Measurements from ENCODE around the gene NECTIN4. TPM values are rescaled to one million over a fixed set of nuclear protein-coding genes. Genes with fewer than 3 reads are reported as not detected.
A peak's percentile ranks its signal among the peaks of the same experiment; 100 is the strongest.

NECTIN4 gene
- total and polyA plus RNA-seq, 9 donors, result 0.07 to 4.4 (median 0.21) TPM; not detected in 3

DNA sequence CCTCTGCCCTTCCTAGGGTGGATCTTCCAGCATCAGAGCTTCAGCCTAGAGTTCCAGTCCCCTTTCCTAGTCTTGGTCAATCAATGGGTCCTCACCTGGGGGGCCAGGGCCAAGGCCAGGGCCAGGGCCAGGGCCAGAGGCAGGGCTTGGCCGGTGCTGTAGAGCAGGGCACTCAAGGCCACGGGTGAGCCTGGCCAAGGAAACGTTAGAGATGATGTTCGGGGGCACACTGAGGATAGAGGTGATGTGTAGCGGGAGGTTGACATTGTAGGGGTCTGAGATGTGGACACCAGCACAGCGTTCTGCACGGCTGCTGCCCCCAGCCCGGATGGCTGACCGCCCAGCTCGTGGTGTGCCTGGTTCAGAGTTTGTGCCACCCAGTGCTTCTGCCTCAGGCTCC lies 38.1 kb downstream of the NECTIN4 start:
- no peaks in the 10 kb centered on the region for H3K27me3 ChIP-seq
- intact Hi-C loops (cut with DNase I), result no loop called here

DNA sequence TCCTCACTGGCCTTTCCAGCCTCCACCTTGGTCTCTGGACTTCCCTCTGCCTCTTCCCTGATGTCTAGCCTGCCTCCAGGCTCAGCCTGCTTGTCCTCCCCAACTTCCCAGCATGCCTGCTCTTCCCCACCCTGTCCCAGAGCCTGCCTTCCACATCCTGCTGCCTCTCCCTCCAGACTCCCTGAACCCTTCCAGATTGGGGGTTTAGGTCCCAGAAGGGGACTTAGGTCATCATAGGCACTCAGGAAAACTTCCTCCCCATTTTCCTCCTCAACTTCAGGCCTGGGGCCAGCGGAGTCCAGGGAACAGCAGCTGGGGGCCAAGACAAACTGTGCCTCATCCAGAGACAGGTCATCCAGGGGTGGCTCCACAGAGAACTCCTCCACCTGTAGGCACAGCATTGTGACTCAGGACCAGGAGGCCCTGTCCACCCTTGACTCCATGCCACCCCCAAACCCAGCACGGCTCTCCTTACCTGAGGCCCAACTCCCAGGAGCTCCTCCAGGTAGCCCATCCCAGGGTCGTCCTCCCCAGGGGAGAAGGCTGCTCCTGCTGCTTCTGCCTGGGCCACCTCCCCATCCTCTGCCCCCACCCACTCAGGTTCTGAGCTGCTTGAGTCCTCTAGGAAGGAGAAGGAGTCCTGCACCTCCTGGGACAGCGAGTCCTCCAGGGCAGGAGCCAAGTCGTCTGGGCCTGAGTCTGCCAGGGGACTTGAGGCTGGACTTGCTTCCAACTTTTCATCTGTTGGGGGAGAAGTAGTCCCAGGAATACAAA lies 40.2 kb downstream of the NECTIN4 start:
- H3K4me1 ChIP-seq (ENCODE audit: insufficient read depth), result peaks cover under 1% of the 10 kb centered on the region
- TF ChIP-seq POLR2A (IDR thresholded peaks at IDR 0.05) (no peak), EP300 (IDR thresholded peaks at IDR 0.05) (no peak)
- TF ChIP-seq, protein P1, sequence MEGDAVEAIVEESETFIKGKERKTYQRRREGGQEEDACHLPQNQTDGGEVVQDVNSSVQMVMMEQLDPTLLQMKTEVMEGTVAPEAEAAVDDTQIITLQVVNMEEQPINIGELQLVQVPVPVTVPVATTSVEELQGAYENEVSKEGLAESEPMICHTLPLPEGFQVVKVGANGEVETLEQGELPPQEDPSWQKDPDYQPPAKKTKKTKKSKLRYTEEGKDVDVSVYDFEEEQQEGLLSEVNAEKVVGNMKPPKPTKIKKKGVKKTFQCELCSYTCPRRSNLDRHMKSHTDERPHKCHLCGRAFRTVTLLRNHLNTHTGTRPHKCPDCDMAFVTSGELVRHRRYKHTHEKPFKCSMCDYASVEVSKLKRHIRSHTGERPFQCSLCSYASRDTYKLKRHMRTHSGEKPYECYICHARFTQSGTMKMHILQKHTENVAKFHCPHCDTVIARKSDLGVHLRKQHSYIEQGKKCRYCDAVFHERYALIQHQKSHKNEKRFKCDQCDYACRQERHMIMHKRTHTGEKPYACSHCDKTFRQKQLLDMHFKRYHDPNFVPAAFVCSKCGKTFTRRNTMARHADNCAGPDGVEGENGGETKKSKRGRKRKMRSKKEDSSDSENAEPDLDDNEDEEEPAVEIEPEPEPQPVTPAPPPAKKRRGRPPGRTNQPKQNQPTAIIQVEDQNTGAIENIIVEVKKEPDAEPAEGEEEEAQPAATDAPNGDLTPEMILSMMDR (IDR thresholded peaks at IDR 0.05), result no peak
- no peak overlapping the region for H3K27ac ChIP-seq
- WGBS, 3 donors, result 88 to 93% (median 91%) methylated on average over 5 of the region's 5 CpGs
- no peaks in the 10 kb centered on the region for H3K27me3 ChIP-seq
- intact Hi-C loops (cut with DNase I), result loop anchor here in 2 of 4 donors (10.0 kb wide), 1 partner anchor 46 kb away; the partner anchor contains the start of gene KLHDC9 (in 2 of the 2)
- peaks cover 0 to 9% of the 10 kb centered on the region in 2 donors for H3K9me3 ChIP-seq
- no peak for DNase-seq
- no peak overlapping the region for H3K4me3 ChIP-seq
- H3K36me3 ChIP-seq, result no peaks in the 10 kb centered on the region

More for the DNA sequence above, 38.1 kb downstream of the NECTIN4 start:
- no peak for DNase-seq
- TF ChIP-seq POLR2A (IDR thresholded peaks at IDR 0.05) (no peak), EP300 (IDR thresholded peaks at IDR 0.05) (no peak)
- TF ChIP-seq, protein P1 (IDR thresholded peaks at IDR 0.05), result no peak
- H3K4me3 ChIP-seq, result no peak overlapping the region
- no peaks in the 10 kb centered on the region for H3K4me1 ChIP-seq (ENCODE audit: insufficient read depth)
- H3K36me3 ChIP-seq, result no peaks in the 10 kb centered on the region
- no peak overlapping the region for H3K27ac ChIP-seq
- peaks cover 0 to 9% of the 10 kb centered on the region in 2 donors for H3K9me3 ChIP-seq
- 84 to 87% (median 85%) methylated on average over 10 of the region's 10 CpGs for WGBS, 3 donors

DNA sequence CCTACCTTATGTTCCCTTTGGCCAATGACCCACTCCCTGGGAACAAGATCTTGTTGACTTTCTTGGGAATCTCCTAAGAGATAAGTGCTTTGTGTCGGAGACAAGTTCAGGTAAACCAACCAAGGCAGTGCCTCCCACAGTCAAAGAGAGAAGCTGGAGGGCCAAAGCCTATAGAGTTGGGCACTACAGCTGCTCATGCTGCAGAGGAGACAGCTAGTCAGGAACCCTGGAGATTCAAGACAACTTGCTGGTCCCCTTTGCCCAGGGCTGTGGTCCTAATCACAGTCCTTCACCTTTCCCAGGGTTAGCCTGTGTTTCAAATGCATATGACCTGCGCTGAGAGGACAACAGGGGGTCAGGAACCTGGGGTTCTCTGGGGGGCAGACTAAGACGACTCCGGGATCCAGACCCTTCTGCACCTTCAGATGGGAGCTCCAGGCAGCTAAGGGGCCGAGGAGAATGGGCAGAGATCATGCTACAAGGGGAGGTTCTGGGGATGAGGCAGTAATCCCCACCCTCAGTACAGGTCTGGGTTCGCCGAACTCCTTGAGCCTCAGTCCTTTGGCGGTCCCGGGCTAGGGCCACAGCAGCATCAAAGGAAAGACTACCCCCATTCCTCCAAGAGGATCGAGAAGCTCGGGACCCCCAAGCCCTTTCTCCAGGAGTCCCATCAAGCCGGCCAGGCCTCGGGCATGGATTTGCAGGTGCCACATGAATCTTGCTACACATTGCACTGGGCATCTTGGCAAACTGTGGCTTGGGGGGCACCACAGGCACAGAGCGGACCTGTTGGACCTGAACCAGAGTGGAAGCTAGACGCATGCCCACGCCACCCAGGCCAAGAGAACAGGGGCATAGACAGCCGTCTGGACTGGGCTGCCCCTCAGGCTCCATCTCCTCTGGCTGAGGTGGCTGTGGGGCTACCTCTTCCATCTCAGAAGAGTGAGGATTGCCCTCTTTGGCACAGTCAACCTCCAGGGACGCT lies 41.6 kb downstream of the NECTIN4 start:
- 95 to 97% (median 95%) methylated on average over 18 of the region's 18 CpGs for WGBS, 3 donors
- no peak for TF ChIP-seq EP300 (IDR thresholded peaks at IDR 0.05)
- no peak overlapping the region for H3K4me3 ChIP-seq
- DNase-seq, result no peak
- no peak overlapping the region for H3K27ac ChIP-seq
- H3K27me3 ChIP-seq, result no peaks in the 10 kb centered on the region
- peaks cover 0 to 9% of the 10 kb centered on the region in 2 donors for H3K9me3 ChIP-seq
- H3K4me1 ChIP-seq (ENCODE audit: insufficient read depth), result peaks cover 2% of the 10 kb centered on the region
- intact Hi-C loops (cut with DNase I), result loop anchor here in 2 of 4 donors (10.0 kb wide), 1 partner anchor 47 kb away; the partner anchor contains the start of gene KLHDC9 (in 2 of the 2)
- H3K36me3 ChIP-seq, result no peaks in the 10 kb centered on the region

DNA sequence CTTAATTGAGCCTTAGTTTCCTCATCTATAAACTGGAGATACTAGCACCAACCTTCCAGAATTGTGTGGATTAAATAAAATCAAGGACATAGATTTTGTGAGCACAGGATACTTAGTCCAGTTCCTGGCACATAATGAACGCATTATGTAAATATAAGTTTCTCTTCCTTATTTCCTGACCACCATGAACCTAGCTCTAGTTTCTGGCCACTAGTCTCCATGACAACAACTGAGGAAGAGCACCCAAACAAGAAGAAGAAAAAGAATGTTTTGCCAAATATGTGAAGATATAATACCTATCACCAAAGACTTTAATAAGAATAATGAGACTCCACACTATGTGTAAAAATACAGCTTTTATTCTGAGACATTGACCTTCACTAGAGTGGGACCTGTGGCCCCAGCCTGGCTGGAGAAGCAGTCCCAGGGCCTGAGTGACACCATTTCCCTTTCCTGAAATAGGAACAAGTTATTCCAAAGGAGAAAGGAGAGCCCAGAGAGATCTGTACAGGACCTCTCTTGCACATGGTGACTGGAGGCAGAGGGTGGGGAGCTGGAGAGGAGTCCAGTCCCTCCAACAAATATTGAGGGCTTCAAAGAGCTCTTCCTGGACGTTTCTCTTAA lies 42.6 kb downstream of the NECTIN4 start:
- Histone ChIP-seq H3K36me3 (no peaks in the 10 kb centered on the region), H3K27me3 (no peaks in the 10 kb centered on the region), H3K27ac (peak overlapping the region in 1 of 2 donors; percentile 92), H3K4me1 (ENCODE audit: insufficient read depth) (peaks cover 2% of the 10 kb centered on the region), H3K4me3 (no peak overlapping the region), H3K9me3 (peaks cover 0 to 9% of the 10 kb centered on the region in 2 donors)
- 70 to 72% (median 72%) methylated on average over 2 of the region's 2 CpGs for WGBS, 3 donors
- DNase-seq, result no peak
- TF ChIP-seq, protein P1 (IDR thresholded peaks at IDR 0.05), result no peak
- TF ChIP-seq POLR2A (IDR thresholded peaks at IDR 0.05) (no peak), EP300 (IDR thresholded peaks at IDR 0.05) (no peak)
- intact Hi-C loops (cut with DNase I), result loop anchor here in 2 of 4 donors (10.0 kb wide), 1 partner anchor 48 kb away; the partner anchor contains the start of gene KLHDC9 (in 2 of the 2)
